ENCODE data around the gene MTOR.

Gene MTOR

GRCh38 chr1:11150326-11150725 is 112.0 kb downstream of the MTOR start:
- no peak for DNase-seq (ENCODE audit: low spot score)

- no peak for DNase-seq (ENCODE audit: low spot score)
Measured at GRCh38 chr1:11147197-11147770, 115.1 kb downstream of the MTOR start.

GRCh38 chr1:11145741-11146140 is 116.6 kb downstream of the MTOR start:
- no peak for DNase-seq (ENCODE audit: low spot score)

GRCh38 chr1:11144570-11145256 is 117.6 kb downstream of the MTOR start:
- no peak for DNase-seq (ENCODE audit: low spot score)

GRCh38 chr1:11143907-11144306 is 118.4 kb downstream of the MTOR start:
- DNase-seq (ENCODE audit: low spot score) = no peak

GRCh38 chr1:11143401-11143800 is 119.0 kb downstream of the MTOR start:
- no peak for DNase-seq (ENCODE audit: low spot score)

- no peak for DNase-seq (ENCODE audit: low spot score)
Measured at GRCh38 chr1:11142618-11143391, 119.5 kb downstream of the MTOR start.

- DNase-seq (ENCODE audit: low spot score) = no peak
Measured at GRCh38 chr1:11138952-11139351, 123.4 kb downstream of the MTOR start.

GRCh38 chr1:11138029-11138428 is 124.3 kb downstream of the MTOR start:
- DNase-seq (ENCODE audit: low spot score) = no peak

GRCh38 chr1:11134898-11135266 is 127.5 kb downstream of the MTOR start:
- DNase-seq (ENCODE audit: low spot score) = no peak

- DNase-seq (ENCODE audit: low spot score) = no peak
Measured at GRCh38 chr1:11134251-11134897, 128.0 kb downstream of the MTOR start.

- no peak for DNase-seq (ENCODE audit: low spot score)
Measured at GRCh38 chr1:11132563-11133293, 129.6 kb downstream of the MTOR start.

GRCh38 chr1:11131816-11132215 is 130.5 kb downstream of the MTOR start:
- DNase-seq (ENCODE audit: low spot score) = no peak

- no peak for DNase-seq (ENCODE audit: low spot score)
Measured at GRCh38 chr1:11130406-11130805, 131.9 kb downstream of the MTOR start.

- no peak for DNase-seq (ENCODE audit: low spot score)
Measured at GRCh38 chr1:11129649-11130390, 132.5 kb downstream of the MTOR start.

- no peak for DNase-seq (ENCODE audit: low spot score)
Measured at GRCh38 chr1:11126569-11126968, 135.8 kb downstream of the MTOR start.

GRCh38 chr1:11125931-11126330 is 136.4 kb downstream of the MTOR start:
- no peak for DNase-seq (ENCODE audit: low spot score)

GRCh38 chr1:11124965-11125364 is 137.4 kb downstream of the MTOR start:
- no peak for DNase-seq (ENCODE audit: low spot score)

- no peak for DNase-seq (ENCODE audit: low spot score)
Measured at GRCh38 chr1:11116318-11116717, 146.0 kb downstream of the MTOR start.

GRCh38 chr1:11114966-11115365 is 147.4 kb downstream of the MTOR start:
- DNase-seq (ENCODE audit: low spot score) = no peak

GRCh38 chr1:11109047-11109760 is 153.1 kb downstream of the MTOR start:
- DNase-seq (ENCODE audit: low spot score) = no peak

Data from germinal center (tissue), 1 donor.